Caki2 (cell line): Measurements from ENCODE around the gene MED8. TPM values are rescaled to one million over a fixed set of nuclear protein-coding genes. Genes with fewer than 3 reads are reported as not detected.
A peak's percentile ranks its signal among the peaks of the same experiment; 100 is the strongest.
"Not testable (repeated sequence)": the region's sequence is repeated elsewhere in the genome, so short reads cannot be mapped to it uniquely, and the experiment has no call there.

Experiments
- DNase-seq: peaks from one replicate; pipeline ENCODE4 v3.0.0-alpha.2; 2015; ENCODE audit warnings: low read depth
- in situ Hi-C: cut with HindIII; loops from 2 replicates; pipeline ENCODE4 v1.10.0; 2016; ENCODE audit warnings: low sequenced_read_pairs, low pct_unique_long_range_greater_than_20kb, mixed read lengths
- total RNA-seq: library from RNA; depleted of rRNA; stranded (reverse); fragments of >200 nt; shearing (Covaris generic); gene quantifications from 2 replicates; pipeline ENCODE4 v1.2.3, GENCODE V29; 2014; ENCODE audit warnings: low replicate concordance

MED8 gene
- total RNA-seq, 1 experiment from 2014 or later: 43.0 TPM

GRCh38 chr1:43423672-43424550 is 34.3 kb upstream of the MED8 start:
- DNase-seq: peak; percentile 16

GRCh38 chr1:43422995-43423671 is 33.5 kb upstream of the MED8 start:
- in situ Hi-C loops: no loop called here
- no peak for DNase-seq

More at GRCh38 chr1:43423672-43424550, 34.3 kb upstream of the MED8 start:
- in situ Hi-C loops: no loop called here

DNA sequence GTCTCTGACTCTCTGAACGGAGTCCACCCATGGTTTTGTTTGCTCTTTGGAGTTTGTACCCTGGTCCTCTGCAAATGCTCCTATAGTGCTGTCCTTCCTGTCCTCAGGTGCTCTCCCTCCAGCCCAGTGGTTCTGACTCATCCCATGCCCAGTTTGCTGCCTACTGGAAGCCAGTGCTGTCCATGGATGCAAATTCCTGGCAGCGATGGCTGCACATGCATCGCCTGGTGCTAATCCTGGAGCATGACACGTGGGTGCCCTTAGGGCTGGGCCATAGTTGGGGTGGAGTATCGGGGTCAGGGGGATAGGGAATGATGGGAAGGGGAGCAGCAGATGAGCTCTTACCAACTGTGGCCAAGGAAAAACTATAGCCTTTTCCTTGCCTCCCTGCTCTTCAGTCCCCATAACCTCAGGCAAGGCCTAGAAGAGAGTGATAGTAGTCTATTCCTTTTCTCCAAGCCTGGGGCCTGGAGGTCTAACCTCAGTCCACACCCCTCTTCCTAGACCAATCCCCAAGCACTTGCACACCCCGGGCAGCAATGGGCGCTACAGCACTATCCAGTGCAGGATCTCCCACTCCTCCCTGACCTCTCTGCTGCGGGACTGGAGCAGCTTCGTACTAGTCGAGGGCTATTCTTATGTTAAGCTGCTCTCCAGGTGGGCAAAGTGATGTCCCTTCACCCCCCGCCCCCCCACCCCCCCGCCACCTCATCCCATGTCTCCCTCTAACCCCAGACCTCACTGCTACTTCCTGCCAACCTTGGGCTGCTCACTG is 32.6 kb upstream of the MED8 start:
- in situ Hi-C loops: no loop called here
- no peak for DNase-seq

DNA sequence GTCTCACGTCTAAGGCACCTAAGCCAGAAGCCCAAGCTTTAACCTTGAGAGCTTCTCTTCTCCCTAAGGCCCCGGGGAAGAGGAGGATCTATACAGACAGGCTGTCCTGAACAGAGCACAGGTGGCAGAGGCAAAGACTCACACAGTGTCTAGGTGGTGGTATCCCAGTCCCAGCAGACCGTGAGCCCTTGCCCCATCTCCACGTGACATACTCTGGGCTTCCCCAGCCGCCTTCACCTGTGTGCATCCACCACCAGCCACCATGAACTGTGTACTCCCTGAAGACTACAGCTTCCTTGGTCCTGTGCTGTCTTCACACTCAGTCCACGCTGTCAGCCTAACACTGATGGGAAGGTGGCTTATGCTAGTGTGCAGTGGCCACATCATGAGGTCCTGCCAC is 31.8 kb upstream of the MED8 start:
- in situ Hi-C loops: no loop called here
- DNase-seq: no peak

DNA sequence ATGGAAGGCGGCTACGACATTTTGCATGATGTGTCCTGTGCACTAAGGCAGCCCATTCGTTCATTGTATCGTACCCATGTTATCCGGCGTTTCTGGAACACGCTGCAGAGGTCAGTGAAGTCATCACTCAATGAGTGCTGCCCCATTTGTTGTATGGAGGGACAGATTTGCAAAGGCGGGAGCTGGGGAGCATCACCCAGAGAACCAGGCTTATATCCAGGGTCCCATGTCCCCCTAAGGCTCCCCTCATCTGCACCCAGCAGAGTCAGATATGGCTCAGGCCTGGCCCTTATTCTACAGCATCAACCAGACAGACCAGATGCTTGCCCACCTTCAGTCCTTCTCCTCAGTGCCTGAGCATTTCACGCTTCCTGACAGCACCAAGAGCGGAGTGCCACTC is 31.3 kb upstream of the MED8 start:
- in situ Hi-C loops: no loop called here
- no peak for DNase-seq

GRCh38 chr1:43419627-43420425 is 30.2 kb upstream of the MED8 start:
- in situ Hi-C loops: no loop called here
- DNase-seq: no peak

- DNase-seq: no peak
- in situ Hi-C loops: no loop called here
Observed at GRCh38 chr1:43418858-43419257, 29.3 kb upstream of the MED8 start.

- no peak for DNase-seq
- in situ Hi-C loops: no loop called here
Observed at GRCh38 chr1:43415901-43416300, 26.3 kb upstream of the MED8 start.

DNA sequence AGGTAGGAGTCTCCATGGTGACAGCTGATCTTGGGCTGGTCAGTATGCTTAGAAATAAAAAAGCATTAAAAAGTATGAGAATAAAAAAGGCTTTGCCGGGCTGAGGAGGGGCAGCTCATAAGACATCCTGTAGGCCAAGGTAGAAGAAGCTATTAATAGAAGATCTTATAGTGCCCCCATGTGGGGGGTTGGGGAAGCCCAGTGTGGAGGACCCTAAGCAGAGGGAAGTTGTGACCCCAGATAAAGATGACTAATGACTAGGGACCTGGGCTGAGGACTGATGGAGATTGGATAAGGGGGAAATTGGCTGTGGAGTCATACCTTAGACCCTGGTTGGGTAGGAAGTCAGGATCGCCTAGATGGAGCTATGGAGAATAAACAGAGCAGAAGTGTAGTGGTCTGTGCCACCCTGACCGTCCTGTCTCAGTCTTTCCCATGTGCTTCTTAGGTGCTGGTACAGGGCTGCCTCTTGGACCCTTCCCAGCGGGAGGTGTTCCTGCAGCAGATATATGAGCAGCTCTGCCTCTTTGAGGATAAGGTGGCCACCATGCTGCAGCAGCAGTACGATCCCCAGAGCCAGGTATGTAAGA is 25.1 kb upstream of the MED8 start:
- in situ Hi-C loops: no loop called here
- peak; percentile 48 for DNase-seq

GRCh38 chr1:43413426-43413825 is 23.8 kb upstream of the MED8 start:
- in situ Hi-C loops: not testable (repeated sequence)

GRCh38 chr1:43410571-43410970 is 21.0 kb upstream of the MED8 start:
- in situ Hi-C loops: no loop called here
- no peak for DNase-seq

More at GRCh38 chr1:43413426-43413825, 23.8 kb upstream of the MED8 start:
- DNase-seq: not testable (repeated sequence)

DNA sequence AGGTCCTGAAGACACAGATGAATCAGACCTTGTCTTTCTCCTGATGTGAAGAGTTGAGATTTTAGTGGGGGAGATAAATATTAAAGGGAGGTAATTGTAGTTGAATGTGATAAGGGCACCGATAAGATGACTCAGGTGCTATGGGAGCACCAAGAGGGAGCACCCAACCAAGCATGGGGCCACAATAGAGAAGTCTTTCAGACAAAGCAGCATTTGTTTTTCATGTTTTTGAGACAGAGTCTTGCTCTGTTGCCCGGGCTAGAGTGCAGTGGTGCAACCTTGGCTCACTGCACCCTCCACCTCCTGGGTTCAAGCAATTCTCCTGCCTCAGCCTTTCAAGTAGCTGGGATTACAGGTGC is 16.3 kb upstream of the MED8 start:
- in situ Hi-C loops: no loop called here
- no peak for DNase-seq

DNA sequence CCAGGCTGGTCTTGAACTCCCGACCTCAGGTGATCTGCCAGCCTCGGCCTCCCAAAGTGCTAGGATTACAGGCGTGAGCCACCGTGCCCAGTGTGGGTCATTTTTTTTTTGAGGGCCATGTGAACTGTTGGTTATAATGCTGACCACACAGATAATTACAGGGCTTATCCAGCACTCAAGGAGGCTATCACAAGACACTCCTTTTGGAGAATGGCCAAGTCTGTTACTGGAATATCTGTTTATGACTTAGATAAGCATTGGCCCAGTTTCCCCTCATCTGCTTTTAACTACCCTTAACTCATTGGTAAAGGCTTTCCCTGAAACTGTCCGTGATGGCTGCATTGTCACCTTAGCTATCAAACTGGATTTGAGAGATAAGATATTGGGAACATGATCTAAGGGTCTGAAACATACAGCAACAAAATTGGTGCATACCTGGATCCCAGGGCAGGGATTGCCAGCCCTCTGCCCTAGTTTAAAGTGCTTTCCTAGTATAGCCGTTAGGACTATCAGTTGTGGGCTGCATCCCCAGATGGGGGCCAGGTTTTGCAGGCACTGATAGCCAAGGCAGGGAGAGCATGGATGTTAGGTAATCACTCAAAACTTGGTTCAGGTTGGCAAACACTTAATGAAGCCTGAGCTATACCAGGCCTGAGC is 15.7 kb upstream of the MED8 start:
- in situ Hi-C loops: no loop called here
- DNase-seq: no peak

DNA sequence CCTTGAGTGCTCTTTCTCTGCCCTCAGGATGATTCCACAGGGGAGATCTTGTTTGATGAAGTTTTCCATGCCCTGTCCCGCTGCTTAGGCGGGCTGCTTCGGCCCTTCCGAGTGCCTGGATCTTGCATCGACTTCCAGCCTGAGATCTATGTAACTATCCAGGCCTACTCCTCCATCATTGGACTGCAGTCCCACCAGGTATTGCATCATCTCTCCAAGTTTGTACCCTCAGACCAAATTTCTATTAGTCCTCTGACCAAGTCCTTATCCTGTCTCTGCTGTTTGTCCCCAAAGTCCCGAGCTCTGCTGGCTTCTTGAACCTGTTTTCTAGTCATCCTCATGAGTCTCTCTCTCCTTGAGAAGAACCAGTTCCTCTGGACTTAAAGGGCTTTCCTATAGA is 14.8 kb upstream of the MED8 start:
- in situ Hi-C loops: no loop called here

GRCh38 chr1:43402089-43402865 is 12.7 kb upstream of the MED8 start:
- DNase-seq: no peak
- in situ Hi-C loops: no loop called here

More for the DNA sequence above, 14.8 kb upstream of the MED8 start:
- DNase-seq: no peak

DNA sequence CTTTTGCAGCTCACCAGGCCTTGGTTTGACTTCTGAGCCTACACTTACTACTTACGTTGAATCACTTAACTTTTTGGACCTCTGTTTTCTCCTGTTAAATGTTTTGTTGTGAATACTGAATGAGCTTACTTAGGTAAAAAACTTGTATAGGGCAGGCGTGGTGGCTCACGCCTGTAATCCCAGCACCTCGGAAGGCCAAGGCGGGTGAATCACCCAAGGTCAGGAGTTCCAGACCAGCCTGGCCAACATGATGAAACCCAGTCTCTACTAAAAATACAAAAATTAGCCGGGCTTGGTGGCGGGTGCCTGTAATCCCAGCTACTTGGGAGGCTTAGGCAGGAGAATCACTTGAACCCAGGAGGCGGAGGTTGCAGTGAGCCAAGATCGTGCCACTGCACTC is 10.8 kb upstream of the MED8 start:
- DNase-seq, in situ Hi-C loops: not testable (repeated sequence)

DNA sequence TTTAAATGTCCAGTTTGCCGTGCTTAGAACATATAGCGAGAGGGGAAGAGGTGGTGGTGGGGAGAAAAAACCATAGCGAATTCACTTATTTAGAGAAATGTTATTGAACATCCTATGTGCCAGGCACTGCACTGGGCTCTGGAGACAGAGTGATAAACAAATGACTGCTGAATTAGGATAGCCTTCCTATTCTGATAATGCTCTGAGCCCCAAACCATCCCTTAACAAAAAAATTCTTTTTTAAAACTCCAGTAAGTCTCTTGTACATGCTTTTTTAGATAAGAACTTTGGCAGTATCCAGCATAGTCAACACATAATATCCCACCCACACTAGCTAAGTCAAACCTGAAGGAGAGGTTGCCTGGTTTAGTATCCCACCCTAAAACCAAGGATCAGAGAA is 8.6 kb upstream of the MED8 start:
- in situ Hi-C loops: no loop called here
- DNase-seq: no peak
